Panc1 (cell line): ENCODE data around the gene COPB1. TPM values are rescaled to one million over a fixed set of nuclear protein-coding genes. Genes with fewer than 3 reads are reported as not detected.

Experiments
- ATAC-seq: fragments of 200-7000 bp; cut with Tn5 transposase; 2 replicates; pipeline ENCODE4 v1.9.1; 2020; ENCODE audit warnings: mild to moderate bottlenecking, moderate library complexity
- BruUV-seq: library from RNA; stranded (reverse); fragments of 400-500 nt; replicated peaks from 2 replicates; lab custom pipeline; 2021; lab: Mats Ljungman, UMichigan
- CTCF ChIA-PET: fragments of 300-600 bp; sonication (Branson Sonifier 250); formaldehyde crosslinking; loops from one replicate; lab custom pipeline; 2022; ENCODE audit warnings: antibody characterized with exemption; lab: Charles Lee
- POLR2A ChIA-PET: fragments of 300-600 bp; sonication (Branson Sonifier 250); formaldehyde crosslinking; loops from one replicate; lab custom pipeline; 2022; ENCODE audit warnings: antibody characterized with exemption; lab: Charles Lee
- DNase-seq: peaks from one replicate; pipeline ENCODE4 v3.0.0-alpha.2; 2010; ENCODE audit warnings: low read depth, low spot score
- H3K27ac ChIP-seq: 2 replicates; pipeline ENCODE4 v1.5.1; 2011; ENCODE audit warnings: mild to moderate bottlenecking, low read length, inconsistent platforms
- H3K27me3 ChIP-seq: fragments of 200-500 bp; sonication (Bioruptor generic); 2 replicates; pipeline ENCODE4 v1.6.0; 2014; ENCODE audit warnings: low read length, inconsistent platforms; ENCODE audit not compliant: control insufficient read depth, insufficient read depth
- H3K36me3 ChIP-seq: fragments of 200-500 bp; sonication (Bioruptor generic); 2 replicates; pipeline ENCODE4 v1.5.1; 2014; ENCODE audit warnings: inconsistent platforms, mild to moderate bottlenecking, low read length, moderate library complexity; ENCODE audit not compliant: control insufficient read depth, insufficient read depth
- H3K4me1 ChIP-seq: 2 replicates; pipeline ENCODE4 v1.5.1; 2011; ENCODE audit warnings: inconsistent platforms, mild to moderate bottlenecking, low read length, moderate library complexity; ENCODE audit not compliant: control insufficient read depth, insufficient read depth
- H3K4me3 ChIP-seq, 2 experiments: 2 replicates each; pipeline ENCODE4 v1.5.1; 2011 to 2012; ENCODE audit warnings: low read depth in 2 of 2, low read length in 2 of 2, mild to moderate bottlenecking in 2 of 2, inconsistent platforms in 1 of 2, moderate library complexity in 1 of 2
- H3K9me3 ChIP-seq: fragments of 200-500 bp; sonication (Bioruptor generic); 2 replicates; pipeline ENCODE4 v1.5.1; 2014; ENCODE audit warnings: low read depth, mild to moderate bottlenecking, inconsistent platforms, low read length, moderate library complexity; ENCODE audit not compliant: control insufficient read depth, insufficient read depth
- POLR2AphosphoS5 ChIP-seq: IDR thresholded peaks from 2 replicates; pipeline ENCODE4 v1.6.1; 2012; ENCODE audit warnings: mild to moderate bottlenecking, low read depth, low read length, moderate library complexity
- SIN3A ChIP-seq: IDR thresholded peaks from 2 replicates; pipeline ENCODE4 v1.6.1; 2012; ENCODE audit warnings: low read depth, mild to moderate bottlenecking, low read length, moderate library complexity, borderline replicate concordance; ENCODE audit not compliant: insufficient read depth
- TCF7L2 ChIP-seq: IDR thresholded peaks from 2 replicates; pipeline ENCODE4 v1.6.1; 2011; ENCODE audit warnings: mild to moderate bottlenecking, low read depth, low read length, inconsistent platforms
- in situ Hi-C: cut with HindIII; loops from 2 replicates; pipeline ENCODE4 v1.10.0; 2016; ENCODE audit warnings: low sequenced_read_pairs, low pct_unique_long_range_greater_than_20kb
- intact Hi-C: fragments of 100-400 bp; cut with micrococcal nuclease; formaldehyde crosslinking; loops from one replicate; pipeline ENCODE4 v1.10.0; 2022; ENCODE audit not compliant: unreplicated experiment
- total RNA-seq: library from RNA; stranded (reverse); gene quantifications from one replicate; pipeline ENCODE4 v1.2.1, GENCODE V29; 2021; ENCODE audit not compliant: unreplicated experiment
- TF ChIP-seq, protein P1 (sequence below), 2 experiments: IDR thresholded peaks; 2 replicates each; pipeline ENCODE4 v1.6.1; 2011 to 2012; ENCODE audit warnings: low read depth in 2 of 2, control low read depth in 1 of 2, low read length in 1 of 2, mild to moderate bottlenecking in 1 of 2, moderate library complexity in 1 of 2; ENCODE audit not compliant: insufficient read depth in 1 of 2
- TF ChIP-seq, protein P2 (sequence below): fragments of 450-650 bp; IDR thresholded peaks from 2 replicates; pipeline ENCODE4 v1.5.1; 2017; ENCODE audit warnings: mild to moderate bottlenecking

COPB1 gene
- total RNA-seq, 1 experiment from 2014 or later: 123 TPM

DNA sequence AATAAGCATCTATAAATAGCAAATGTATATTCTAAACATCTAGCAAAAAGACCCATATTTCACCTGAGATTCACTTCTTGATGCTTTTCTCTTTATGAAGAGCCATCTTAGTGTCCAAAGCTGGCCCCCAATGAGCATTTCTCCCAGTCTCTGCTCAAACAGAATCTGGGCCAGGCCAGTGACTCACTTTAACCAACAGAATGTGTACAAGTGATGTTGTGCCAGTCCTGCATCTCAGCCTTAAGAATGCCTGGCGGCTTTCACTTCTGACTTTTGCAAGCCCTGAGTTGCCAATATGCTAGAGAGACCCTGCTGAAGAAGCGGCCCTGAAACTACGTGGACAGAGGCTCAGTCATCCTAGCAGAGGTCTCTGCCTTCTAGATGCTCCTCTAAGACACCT, 6.9 kb upstream of the COPB1 start:
- ATAC-seq: no peak
- no peak overlapping the region for H3K27ac ChIP-seq
- H3K27me3 ChIP-seq: no peaks in the 10 kb centered on the region
- CTCF ChIA-PET: no interaction called here
- in situ Hi-C loops (no loop called here), intact Hi-C loops (no loop called here)
- no peaks in the 10 kb centered on the region for H3K4me1 ChIP-seq
- TF ChIP-seq TCF7L2 (no peak), POLR2AphosphoS5 (no peak)
- TF ChIP-seq, protein P1, sequence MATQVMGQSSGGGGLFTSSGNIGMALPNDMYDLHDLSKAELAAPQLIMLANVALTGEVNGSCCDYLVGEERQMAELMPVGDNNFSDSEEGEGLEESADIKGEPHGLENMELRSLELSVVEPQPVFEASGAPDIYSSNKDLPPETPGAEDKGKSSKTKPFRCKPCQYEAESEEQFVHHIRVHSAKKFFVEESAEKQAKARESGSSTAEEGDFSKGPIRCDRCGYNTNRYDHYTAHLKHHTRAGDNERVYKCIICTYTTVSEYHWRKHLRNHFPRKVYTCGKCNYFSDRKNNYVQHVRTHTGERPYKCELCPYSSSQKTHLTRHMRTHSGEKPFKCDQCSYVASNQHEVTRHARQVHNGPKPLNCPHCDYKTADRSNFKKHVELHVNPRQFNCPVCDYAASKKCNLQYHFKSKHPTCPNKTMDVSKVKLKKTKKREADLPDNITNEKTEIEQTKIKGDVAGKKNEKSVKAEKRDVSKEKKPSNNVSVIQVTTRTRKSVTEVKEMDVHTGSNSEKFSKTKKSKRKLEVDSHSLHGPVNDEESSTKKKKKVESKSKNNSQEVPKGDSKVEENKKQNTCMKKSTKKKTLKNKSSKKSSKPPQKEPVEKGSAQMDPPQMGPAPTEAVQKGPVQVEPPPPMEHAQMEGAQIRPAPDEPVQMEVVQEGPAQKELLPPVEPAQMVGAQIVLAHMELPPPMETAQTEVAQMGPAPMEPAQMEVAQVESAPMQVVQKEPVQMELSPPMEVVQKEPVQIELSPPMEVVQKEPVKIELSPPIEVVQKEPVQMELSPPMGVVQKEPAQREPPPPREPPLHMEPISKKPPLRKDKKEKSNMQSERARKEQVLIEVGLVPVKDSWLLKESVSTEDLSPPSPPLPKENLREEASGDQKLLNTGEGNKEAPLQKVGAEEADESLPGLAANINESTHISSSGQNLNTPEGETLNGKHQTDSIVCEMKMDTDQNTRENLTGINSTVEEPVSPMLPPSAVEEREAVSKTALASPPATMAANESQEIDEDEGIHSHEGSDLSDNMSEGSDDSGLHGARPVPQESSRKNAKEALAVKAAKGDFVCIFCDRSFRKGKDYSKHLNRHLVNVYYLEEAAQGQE (IDR thresholded peaks at IDR 0.05; ENCODE audit: insufficient read depth in 1 of 2, low read depth in 2 of 2, low read length in 1 of 2): no peak
- TF ChIP-seq, protein P2, sequence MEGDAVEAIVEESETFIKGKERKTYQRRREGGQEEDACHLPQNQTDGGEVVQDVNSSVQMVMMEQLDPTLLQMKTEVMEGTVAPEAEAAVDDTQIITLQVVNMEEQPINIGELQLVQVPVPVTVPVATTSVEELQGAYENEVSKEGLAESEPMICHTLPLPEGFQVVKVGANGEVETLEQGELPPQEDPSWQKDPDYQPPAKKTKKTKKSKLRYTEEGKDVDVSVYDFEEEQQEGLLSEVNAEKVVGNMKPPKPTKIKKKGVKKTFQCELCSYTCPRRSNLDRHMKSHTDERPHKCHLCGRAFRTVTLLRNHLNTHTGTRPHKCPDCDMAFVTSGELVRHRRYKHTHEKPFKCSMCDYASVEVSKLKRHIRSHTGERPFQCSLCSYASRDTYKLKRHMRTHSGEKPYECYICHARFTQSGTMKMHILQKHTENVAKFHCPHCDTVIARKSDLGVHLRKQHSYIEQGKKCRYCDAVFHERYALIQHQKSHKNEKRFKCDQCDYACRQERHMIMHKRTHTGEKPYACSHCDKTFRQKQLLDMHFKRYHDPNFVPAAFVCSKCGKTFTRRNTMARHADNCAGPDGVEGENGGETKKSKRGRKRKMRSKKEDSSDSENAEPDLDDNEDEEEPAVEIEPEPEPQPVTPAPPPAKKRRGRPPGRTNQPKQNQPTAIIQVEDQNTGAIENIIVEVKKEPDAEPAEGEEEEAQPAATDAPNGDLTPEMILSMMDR: no peak
- peaks cover 62% of the 10 kb centered on the region for H3K36me3 ChIP-seq
- DNase-seq: no peak
- H3K4me3 ChIP-seq: no peak overlapping the region
- no peaks in the 10 kb centered on the region for H3K9me3 ChIP-seq
- BruUV-seq: no TSS peak
- POLR2A ChIA-PET: no interaction called here

DNA sequence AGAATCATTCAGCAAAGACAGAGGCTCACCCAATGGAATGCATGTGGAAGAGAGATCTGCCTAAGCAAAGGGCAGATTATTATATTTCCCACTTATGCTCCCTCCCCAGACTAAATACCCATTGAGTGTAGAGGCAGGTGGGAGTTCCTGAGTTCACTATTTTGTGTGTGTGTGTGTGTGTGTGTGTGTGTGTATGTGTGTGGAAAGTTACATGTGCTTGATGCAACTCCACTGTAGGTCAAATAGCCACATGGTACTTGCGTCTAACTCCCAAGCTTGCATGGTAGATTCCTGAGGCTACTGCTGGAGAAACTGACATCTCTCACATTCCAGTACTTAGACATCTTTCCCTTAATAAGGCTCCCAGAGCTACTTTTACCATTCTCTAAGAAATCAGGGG, 3.4 kb upstream of the COPB1 start:
- CTCF ChIA-PET: no interaction called here
- no peak overlapping the region for H3K4me3 ChIP-seq
- in situ Hi-C loops: no loop called here
- POLR2A ChIA-PET: interaction anchor here (0.7 kb wide), 2 partner anchors 14 to 32 kb away, joined by 5 to 12 read pairs; no protein-coding TSS in a partner anchor
- BruUV-seq: no TSS peak
- DNase-seq (no peak), ATAC-seq (no peak)
- peaks cover 45% of the 10 kb centered on the region for H3K36me3 ChIP-seq
- TF ChIP-seq SIN3A (no peak), POLR2AphosphoS5 (no peak), TCF7L2 (no peak)
- TF ChIP-seq, protein P1 (IDR thresholded peaks at IDR 0.05; ENCODE audit: insufficient read depth in 1 of 2, low read depth in 2 of 2, low read length in 1 of 2): no peak
- TF ChIP-seq, protein P2: no peak
- H3K4me1 ChIP-seq: peaks cover 5% of the 10 kb centered on the region; the same call in 1 of the 2 replicates
- intact Hi-C loops: no loop called here
- H3K27ac ChIP-seq: no peak overlapping the region
- H3K9me3 ChIP-seq: no peaks in the 10 kb centered on the region
- H3K27me3 ChIP-seq: no peaks in the 10 kb centered on the region
